Cardiac fibroblast (primary cell): ENCODE measurements around the gene HDAC4.

Experiments
- DNase-seq, 2 donors: peaks; one replicate each; pipeline versions ENCODE4 v3.0.0 to v3.0.0-alpha.2; 2010; ENCODE audit warnings: low read depth in 2 of 2
- H3K4me3 ChIP-seq, 2 donors: replicated peaks in 1 of 2; 1 replicate in 1 of 2; 2 replicates in 1 of 2; pipeline ENCODE4 v1.5.1; 2011; ENCODE audit warnings: low read depth in 2 of 2, low read length in 2 of 2, mild to moderate bottlenecking in 2 of 2, moderate library complexity in 1 of 2
- TF ChIP-seq, protein P1 (sequence below): IDR thresholded peaks from one replicate; pipeline ENCODE4 v1.5.1; 2011; ENCODE audit warnings: low read depth, mild to moderate bottlenecking, low read length, inconsistent platforms

Gene HDAC4

DNA sequence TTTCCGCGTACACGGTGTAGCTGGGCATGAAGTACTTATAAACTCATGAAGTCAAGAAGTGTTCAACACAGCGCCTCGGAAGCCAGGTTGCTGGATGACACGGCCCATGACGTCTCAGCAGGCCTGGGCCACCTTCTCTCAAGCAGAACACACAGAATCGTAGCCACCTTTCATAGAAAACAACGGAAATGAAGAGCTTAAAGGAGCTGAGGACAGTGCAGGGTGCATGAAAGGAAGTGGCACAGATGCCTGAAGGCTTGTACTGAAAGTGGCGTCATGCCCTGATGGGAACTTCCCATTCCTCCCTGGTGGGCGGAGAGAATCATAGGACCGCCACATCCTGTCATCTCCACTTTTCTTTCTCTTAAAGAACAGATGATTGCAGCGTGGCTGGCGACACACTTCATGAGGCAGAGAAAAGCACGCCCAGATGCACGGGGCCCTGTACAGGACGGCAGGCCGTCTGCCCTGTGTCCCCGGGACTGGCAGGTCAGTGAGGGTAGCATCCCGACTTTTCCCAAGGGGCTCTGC is 31.1 kb downstream of the HDAC4 start:
- no peak overlapping the region for H3K4me3 ChIP-seq
- TF ChIP-seq, protein P1, sequence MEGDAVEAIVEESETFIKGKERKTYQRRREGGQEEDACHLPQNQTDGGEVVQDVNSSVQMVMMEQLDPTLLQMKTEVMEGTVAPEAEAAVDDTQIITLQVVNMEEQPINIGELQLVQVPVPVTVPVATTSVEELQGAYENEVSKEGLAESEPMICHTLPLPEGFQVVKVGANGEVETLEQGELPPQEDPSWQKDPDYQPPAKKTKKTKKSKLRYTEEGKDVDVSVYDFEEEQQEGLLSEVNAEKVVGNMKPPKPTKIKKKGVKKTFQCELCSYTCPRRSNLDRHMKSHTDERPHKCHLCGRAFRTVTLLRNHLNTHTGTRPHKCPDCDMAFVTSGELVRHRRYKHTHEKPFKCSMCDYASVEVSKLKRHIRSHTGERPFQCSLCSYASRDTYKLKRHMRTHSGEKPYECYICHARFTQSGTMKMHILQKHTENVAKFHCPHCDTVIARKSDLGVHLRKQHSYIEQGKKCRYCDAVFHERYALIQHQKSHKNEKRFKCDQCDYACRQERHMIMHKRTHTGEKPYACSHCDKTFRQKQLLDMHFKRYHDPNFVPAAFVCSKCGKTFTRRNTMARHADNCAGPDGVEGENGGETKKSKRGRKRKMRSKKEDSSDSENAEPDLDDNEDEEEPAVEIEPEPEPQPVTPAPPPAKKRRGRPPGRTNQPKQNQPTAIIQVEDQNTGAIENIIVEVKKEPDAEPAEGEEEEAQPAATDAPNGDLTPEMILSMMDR, result no peak
- peak in 1 of 2 donors; percentile 35 for DNase-seq

- no peak for DNase-seq
- TF ChIP-seq, protein P1, result no peak
- H3K4me3 ChIP-seq, result no peak overlapping the region
These were observed 31.8 kb downstream of the HDAC4 start for GRCh38 chr2:239368906-239369552.

- no peak for DNase-seq
- TF ChIP-seq, protein P1, result no peak
- no peak overlapping the region for H3K4me3 ChIP-seq
These were observed 32.5 kb downstream of the HDAC4 start for GRCh38 chr2:239368321-239368720.

GRCh38 chr2:239366740-239367139 is 34.1 kb downstream of the HDAC4 start:
- H3K4me3 ChIP-seq, result no peak overlapping the region
- DNase-seq, result no peak
- TF ChIP-seq, protein P1, result no peak

DNA sequence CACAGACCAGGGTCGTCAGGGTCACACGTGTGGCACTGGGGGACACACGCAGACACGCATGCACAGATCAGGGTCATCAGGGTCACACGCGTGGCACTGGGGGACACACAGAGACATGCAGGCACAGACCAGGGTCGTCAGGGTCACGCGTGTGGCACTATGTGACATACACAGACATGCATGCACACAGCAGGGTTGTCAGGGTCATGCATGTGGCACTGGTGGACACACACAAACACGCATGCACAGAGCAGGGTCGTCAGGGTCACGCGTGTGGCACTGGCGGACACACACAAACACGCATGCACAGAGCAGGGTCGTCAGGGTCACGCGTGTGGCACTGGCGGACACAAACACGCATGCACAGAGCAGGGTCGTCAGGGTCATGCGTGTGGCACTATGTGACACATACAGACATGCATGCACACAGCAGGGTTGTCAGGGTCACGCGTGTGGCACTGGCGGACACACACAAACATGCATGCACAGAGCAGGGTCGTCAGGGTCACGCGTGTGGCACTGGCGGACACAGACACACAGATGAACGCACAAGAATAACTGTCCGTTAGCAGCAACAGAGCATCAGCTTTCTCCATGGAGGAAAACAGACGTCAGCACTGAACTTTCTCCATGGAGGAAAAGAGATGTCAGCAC is 34.9 kb downstream of the HDAC4 start:
- TF ChIP-seq, protein P1, result no peak
- no peak overlapping the region for H3K4me3 ChIP-seq
- no peak for DNase-seq

GRCh38 chr2:239365071-239365781 is 35.6 kb downstream of the HDAC4 start:
- TF ChIP-seq, protein P1, result no peak
- H3K4me3 ChIP-seq, result no peak overlapping the region
- no peak for DNase-seq
